Measurements from ENCODE around the gene FOXO6.

DNA sequence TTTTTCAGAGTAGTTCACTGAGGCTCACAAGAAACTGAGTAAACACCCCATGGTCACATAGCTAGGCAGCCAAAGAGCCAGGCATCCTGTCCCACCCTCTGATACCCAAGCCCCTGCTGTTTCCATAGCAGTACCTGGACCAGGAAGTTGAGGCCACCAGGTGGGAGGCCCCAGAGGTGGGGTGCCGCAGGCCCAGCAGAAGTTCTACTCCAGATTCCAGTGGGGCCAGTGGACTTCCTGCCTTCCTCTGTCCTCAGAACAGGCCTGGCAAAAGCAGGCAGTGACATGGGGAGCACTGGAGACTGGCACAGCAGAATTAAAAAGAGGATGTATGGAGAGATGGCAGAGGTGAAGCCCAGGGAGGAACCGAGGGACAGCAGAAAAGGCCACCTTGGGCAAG lies 19.0 kb downstream of the FOXO6 start:
- TF ChIP-seq RB1 (IDR thresholded peaks at IDR 0.05; ENCODE audit: low read depth) (no peak), CTCF (IDR thresholded peaks at IDR 0.05 in 2 of 3, conservative IDR thresholded peaks at IDR 0.05 in 1 of 3; ENCODE audit: insufficient read depth in 2 of 3, low read depth in 1 of 3, low read length in 3 of 3) (no peak), SMARCA4 (IDR thresholded peaks at IDR 0.05) (no peak), POLR2A (conservative IDR thresholded peaks at IDR 0.05) (no peak), ELF1 (tag; IDR thresholded peaks at IDR 0.05) (no peak), POLR2AphosphoS2 (IDR thresholded peaks at IDR 0.05; ENCODE audit: low read length) (no peak), ZZZ3 (IDR thresholded peaks at IDR 0.05) (no peak), MYBL2 (IDR thresholded peaks at IDR 0.05; ENCODE audit: low read depth) (no peak), MYBL2 (CRISPR knock-in tag; IDR thresholded peaks at IDR 0.05; ENCODE audit: borderline replicate concordance) (no peak), ZNF277 (CRISPR knock-in tag; IDR thresholded peaks at IDR 0.05; ENCODE audit: borderline replicate concordance) (no peak), ZNF830 (CRISPR knock-in tag; IDR thresholded peaks at IDR 0.05) (no peak), POLR2AphosphoS5 (IDR thresholded peaks at IDR 0.05; ENCODE audit: control insufficient read depth, insufficient read depth, low read depth, low read length) (no peak), DPF2 (IDR thresholded peaks at IDR 0.05) (no peak)
- TF ChIP-seq, protein P1, sequence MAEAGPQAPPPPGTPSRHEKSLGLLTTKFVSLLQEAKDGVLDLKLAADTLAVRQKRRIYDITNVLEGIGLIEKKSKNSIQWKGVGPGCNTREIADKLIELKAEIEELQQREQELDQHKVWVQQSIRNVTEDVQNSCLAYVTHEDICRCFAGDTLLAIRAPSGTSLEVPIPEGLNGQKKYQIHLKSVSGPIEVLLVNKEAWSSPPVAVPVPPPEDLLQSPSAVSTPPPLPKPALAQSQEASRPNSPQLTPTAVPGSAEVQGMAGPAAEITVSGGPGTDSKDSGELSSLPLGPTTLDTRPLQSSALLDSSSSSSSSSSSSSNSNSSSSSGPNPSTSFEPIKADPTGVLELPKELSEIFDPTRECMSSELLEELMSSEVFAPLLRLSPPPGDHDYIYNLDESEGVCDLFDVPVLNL (CRISPR knock-in tag; IDR thresholded peaks at IDR 0.05; ENCODE audit: low read depth), result no peak
- TF ChIP-seq, protein P2, sequence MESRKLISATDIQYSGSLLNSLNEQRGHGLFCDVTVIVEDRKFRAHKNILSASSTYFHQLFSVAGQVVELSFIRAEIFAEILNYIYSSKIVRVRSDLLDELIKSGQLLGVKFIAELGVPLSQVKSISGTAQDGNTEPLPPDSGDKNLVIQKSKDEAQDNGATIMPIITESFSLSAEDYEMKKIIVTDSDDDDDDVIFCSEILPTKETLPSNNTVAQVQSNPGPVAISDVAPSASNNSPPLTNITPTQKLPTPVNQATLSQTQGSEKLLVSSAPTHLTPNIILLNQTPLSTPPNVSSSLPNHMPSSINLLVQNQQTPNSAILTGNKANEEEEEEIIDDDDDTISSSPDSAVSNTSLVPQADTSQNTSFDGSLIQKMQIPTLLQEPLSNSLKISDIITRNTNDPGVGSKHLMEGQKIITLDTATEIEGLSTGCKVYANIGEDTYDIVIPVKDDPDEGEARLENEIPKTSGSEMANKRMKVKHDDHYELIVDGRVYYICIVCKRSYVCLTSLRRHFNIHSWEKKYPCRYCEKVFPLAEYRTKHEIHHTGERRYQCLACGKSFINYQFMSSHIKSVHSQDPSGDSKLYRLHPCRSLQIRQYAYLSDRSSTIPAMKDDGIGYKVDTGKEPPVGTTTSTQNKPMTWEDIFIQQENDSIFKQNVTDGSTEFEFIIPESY (CRISPR knock-in tag; IDR thresholded peaks at IDR 0.05), result no peak

Data from K562 (cell line).